Uterus (tissue), 4 donors: ENCODE results near the gene FAM228B. TPM values are rescaled to one million over a fixed set of nuclear protein-coding genes. Genes with fewer than 3 reads are reported as not detected.

Source experiments
- DNase-seq, 2 donors: peaks; one replicate each; pipeline ENCODE4 v3.0.0-alpha.2; 2019 to 2020
- H3K27ac ChIP-seq, 2 donors: fragments of 200-600 bp; sonication (generic); 1 replicate in 1 of 2; 2 replicates in 1 of 2; pipeline ENCODE4 v1.5.1; 2016 to 2018
- H3K27me3 ChIP-seq, 2 donors: fragments of 200-600 bp; sonication (generic); one replicate each; pipeline ENCODE4 v1.5.1; 2018 to 2019; ENCODE audit warnings: control low read depth in 1 of 2
- H3K36me3 ChIP-seq, 2 donors: fragments of 200-600 bp; sonication (generic); one replicate each; pipeline ENCODE4 v1.5.1; 2019; ENCODE audit warnings: control low read depth in 1 of 2
- H3K4me1 ChIP-seq, 2 donors: fragments of 200-600 bp; sonication (generic); one replicate each; pipeline ENCODE4 v1.5.1; 2018 to 2019; ENCODE audit warnings: control low read depth in 1 of 2
- H3K4me3 ChIP-seq, 2 donors: fragments of 200-600 bp; sonication (generic); 1 replicate in 1 of 2; 2 replicates in 1 of 2; pipeline ENCODE4 v1.5.1; 2018 to 2019; ENCODE audit warnings: mild to moderate bottlenecking in 1 of 2
- H3K9me3 ChIP-seq, 2 donors: fragments of 200-600 bp; sonication (generic); one replicate each; pipeline ENCODE4 v1.5.1; 2019; ENCODE audit warnings: control low read depth in 1 of 2
- POLR2A ChIP-seq, 2 donors: fragments of 450-650 bp; IDR thresholded peaks; one replicate each; pipeline ENCODE4 v1.6.1; 2016; ENCODE audit warnings: antibody characterized with exemption in 2 of 2, mild to moderate bottlenecking in 1 of 2, moderate library complexity in 1 of 2
- intact Hi-C: fragments of 100-400 bp; cut with DNase I; formaldehyde crosslinking; loops from one replicate; pipeline ENCODE4 v1.15.1; 2023; ENCODE audit warnings: low total_unique reads
- total RNA-seq, 4 donors: library from RNA; depleted of rRNA in 3 of 4; stranded (reverse); fragments of >200 nt in 3 of 4; gene quantifications; one replicate each; pipeline versions ENCODE4 v1.1.0 to v1.2.4, GENCODE V29; 2014 to 2023
- TF ChIP-seq, protein P1 (sequence below), 4 experiments: fragments of 200-600 bp in 2 of 4; fragments of 450-650 bp in 2 of 4; sonication (generic) in 2 of 4; IDR thresholded peaks; one replicate each; pipeline ENCODE4 v1.5.1; 2016 to 2019; ENCODE audit warnings: antibody characterized with exemption in 4 of 4, mild to moderate bottlenecking in 2 of 4, moderate library complexity in 1 of 4
- donor health status: DM: yes; HTN: yes; CAD: no.

Gene FAM228B
- total RNA-seq, 4 donors from 2014 or later: 25.1 to 96.1 (median 51.7) TPM

DNA sequence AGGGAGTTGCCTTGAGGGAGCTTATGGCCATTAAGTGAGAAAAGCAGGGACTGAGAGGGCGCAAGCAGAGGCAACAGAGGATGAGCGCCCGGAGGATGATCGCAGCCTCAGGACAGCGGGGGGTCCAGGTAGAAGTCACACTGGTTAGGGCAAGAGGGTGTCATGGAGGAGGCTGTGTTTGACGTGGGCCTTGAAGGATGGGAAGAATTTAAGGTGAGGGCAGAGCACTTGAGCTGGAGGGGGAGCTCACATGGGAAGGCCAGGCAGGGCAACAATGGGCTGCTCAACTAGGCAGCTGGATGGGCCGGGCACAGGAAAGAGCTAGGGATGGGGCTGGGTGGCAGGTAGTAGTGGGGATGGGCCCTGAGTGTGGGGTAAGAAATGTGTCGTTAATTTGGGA, 83.4 kb downstream of the FAM228B start:
- no peak for DNase-seq
- Histone ChIP-seq H3K9me3 (no peaks in the 10 kb centered on the region), H3K4me1 (no peaks in the 10 kb centered on the region), H3K27ac (no peak overlapping the region), H3K36me3 (no peaks in the 10 kb centered on the region), H3K4me3 (no peak overlapping the region), H3K27me3 (no peaks in the 10 kb centered on the region)
- TF ChIP-seq, protein P1, sequence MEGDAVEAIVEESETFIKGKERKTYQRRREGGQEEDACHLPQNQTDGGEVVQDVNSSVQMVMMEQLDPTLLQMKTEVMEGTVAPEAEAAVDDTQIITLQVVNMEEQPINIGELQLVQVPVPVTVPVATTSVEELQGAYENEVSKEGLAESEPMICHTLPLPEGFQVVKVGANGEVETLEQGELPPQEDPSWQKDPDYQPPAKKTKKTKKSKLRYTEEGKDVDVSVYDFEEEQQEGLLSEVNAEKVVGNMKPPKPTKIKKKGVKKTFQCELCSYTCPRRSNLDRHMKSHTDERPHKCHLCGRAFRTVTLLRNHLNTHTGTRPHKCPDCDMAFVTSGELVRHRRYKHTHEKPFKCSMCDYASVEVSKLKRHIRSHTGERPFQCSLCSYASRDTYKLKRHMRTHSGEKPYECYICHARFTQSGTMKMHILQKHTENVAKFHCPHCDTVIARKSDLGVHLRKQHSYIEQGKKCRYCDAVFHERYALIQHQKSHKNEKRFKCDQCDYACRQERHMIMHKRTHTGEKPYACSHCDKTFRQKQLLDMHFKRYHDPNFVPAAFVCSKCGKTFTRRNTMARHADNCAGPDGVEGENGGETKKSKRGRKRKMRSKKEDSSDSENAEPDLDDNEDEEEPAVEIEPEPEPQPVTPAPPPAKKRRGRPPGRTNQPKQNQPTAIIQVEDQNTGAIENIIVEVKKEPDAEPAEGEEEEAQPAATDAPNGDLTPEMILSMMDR (IDR thresholded peaks at IDR 0.05): no peak
- no peak for TF ChIP-seq POLR2A (IDR thresholded peaks at IDR 0.05)
- intact Hi-C loops: no loop called here

GRCh38 chr2:24207359-24207758, 84.1 kb downstream of the FAM228B start:
- TF ChIP-seq, protein P1 (IDR thresholded peaks at IDR 0.05): no peak
- TF ChIP-seq POLR2A (IDR thresholded peaks at IDR 0.05): no peak
- no peak overlapping the region for H3K27ac ChIP-seq
- H3K27me3 ChIP-seq: no peaks in the 10 kb centered on the region
- H3K9me3 ChIP-seq: no peaks in the 10 kb centered on the region
- no peak overlapping the region for H3K4me3 ChIP-seq
- H3K4me1 ChIP-seq: no peaks in the 10 kb centered on the region
- no peaks in the 10 kb centered on the region for H3K36me3 ChIP-seq
- intact Hi-C loops: no loop called here
- no peak for DNase-seq

DNA sequence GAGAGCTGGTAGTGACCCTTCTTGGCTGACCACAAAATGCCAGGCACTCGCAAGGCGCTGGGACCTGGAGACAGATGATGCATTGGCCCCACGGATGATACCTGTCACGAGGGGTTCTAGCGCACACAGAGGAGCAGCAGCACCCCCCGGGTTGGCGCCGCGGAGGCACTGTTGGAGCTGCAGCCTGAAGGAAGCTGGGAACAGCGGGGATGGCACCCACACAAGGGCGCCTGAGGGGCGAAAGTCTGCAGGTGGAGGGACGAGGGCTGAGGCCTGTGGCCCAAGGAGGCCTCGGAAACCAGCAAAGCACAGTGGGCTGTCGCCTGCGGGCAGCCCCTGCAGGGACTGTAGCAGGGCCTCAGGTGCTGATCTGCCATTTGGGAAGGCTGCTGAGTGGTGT, 85.2 kb downstream of the FAM228B start:
- Histone ChIP-seq H3K9me3 (no peaks in the 10 kb centered on the region), H3K36me3 (no peaks in the 10 kb centered on the region), H3K27ac (no peak overlapping the region), H3K4me3 (no peak overlapping the region), H3K27me3 (no peaks in the 10 kb centered on the region), H3K4me1 (no peaks in the 10 kb centered on the region)
- TF ChIP-seq POLR2A (IDR thresholded peaks at IDR 0.05): no peak
- TF ChIP-seq, protein P1 (IDR thresholded peaks at IDR 0.05): no peak
- no peak for DNase-seq
- intact Hi-C loops: no loop called here

DNA sequence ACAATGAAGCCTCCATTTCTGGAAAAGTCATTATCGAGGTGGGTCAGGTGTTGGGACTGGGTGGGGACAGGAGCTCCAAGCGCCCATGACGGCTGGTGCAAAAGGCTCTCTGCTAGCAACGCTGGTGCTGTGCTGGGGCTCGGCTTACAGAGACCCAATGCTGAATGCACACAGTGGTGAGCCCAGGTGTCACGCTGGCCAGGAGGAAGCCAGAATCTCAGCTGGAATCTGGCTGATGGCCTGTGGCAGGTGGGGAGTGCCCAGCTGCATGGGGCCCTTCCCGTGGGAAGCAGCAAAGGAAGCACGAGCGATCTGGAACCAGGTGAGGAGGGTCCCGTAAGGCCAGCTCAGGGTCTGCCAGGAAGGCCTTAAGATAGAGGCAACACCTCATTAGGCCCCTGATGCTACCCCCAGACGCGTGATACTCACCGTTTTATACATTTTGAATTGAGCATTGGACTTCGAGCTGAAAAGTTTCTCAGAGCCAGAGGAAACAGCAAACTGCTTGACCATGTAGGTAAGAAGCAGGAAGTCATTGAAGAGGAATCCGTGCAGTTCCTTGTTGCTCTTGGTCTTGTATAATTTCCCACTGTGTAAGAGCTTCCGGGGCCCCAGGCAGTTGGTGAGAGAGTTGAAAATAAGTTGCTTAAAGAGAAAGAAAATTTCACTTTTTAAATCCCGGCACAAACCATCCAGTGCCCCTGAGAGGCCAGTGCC, 86.3 kb downstream of the FAM228B start:
- no peak for DNase-seq

DNA sequence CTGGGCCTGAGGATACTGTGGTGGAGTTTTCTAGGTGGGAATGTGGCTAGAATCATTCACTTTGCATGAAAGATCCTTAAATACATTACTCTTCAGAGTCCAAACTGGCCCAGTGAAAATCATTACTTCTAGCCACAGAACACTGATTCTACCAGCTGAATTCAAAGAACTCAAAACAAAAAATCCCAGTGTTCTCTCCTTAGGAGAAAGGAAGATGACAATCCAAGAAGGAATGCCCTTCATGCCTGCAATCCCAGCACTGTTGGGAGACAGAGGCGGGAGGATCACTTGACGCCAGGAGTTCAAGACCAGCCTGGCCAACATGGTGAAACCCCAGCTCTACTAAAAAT, 86.8 kb downstream of the FAM228B start:
- Histone ChIP-seq H3K9me3 (no peaks in the 10 kb centered on the region), H3K27me3 (no peaks in the 10 kb centered on the region), H3K36me3 (no peaks in the 10 kb centered on the region), H3K4me1 (no peaks in the 10 kb centered on the region), H3K27ac (no peak overlapping the region), H3K4me3 (no peak overlapping the region)
- DNase-seq: no peak
- TF ChIP-seq, protein P1 (IDR thresholded peaks at IDR 0.05): no peak
- no peak for TF ChIP-seq POLR2A (IDR thresholded peaks at IDR 0.05)
- intact Hi-C loops: no loop called here

More for the DNA sequence above, 86.3 kb downstream of the FAM228B start:
- no peaks in the 10 kb centered on the region for H3K9me3 ChIP-seq
- intact Hi-C loops: no loop called here
- no peak for TF ChIP-seq POLR2A (IDR thresholded peaks at IDR 0.05)
- TF ChIP-seq, protein P1 (IDR thresholded peaks at IDR 0.05): no peak
- H3K36me3 ChIP-seq: no peaks in the 10 kb centered on the region
- H3K4me1 ChIP-seq: no peaks in the 10 kb centered on the region
- H3K27me3 ChIP-seq: no peaks in the 10 kb centered on the region
- no peak overlapping the region for H3K27ac ChIP-seq
- no peak overlapping the region for H3K4me3 ChIP-seq
